Mononuclear cell (primary cell): ENCODE results near the gene CCNL2. TPM values are rescaled to one million over a fixed set of nuclear protein-coding genes. Genes with fewer than 3 reads are reported as not detected.

Experiments
- H3K27me3 ChIP-seq: 2 replicates; pipeline ENCODE4 v1.6.0; 2011; ENCODE audit warnings: low read length, control low read depth; ENCODE audit not compliant: insufficient read depth
- H3K4me1 ChIP-seq: 2 replicates; pipeline ENCODE4 v1.5.1; 2011; ENCODE audit warnings: mild to moderate bottlenecking, low read length, control low read depth; ENCODE audit not compliant: insufficient read depth
- H3K4me3 ChIP-seq: 2 replicates; pipeline ENCODE4 v1.5.1; 2011; ENCODE audit warnings: mild to moderate bottlenecking, low read length, moderate library complexity
- H3K9me3 ChIP-seq: 2 replicates; pipeline ENCODE4 v1.5.1; 2011; ENCODE audit warnings: low read depth, mild to moderate bottlenecking, control low read depth, low read length
- total RNA-seq: library from RNA; depleted of rRNA; stranded (reverse); fragments of >200 nt; gene quantifications from one replicate; pipeline ENCODE4 v1.2.3, GENCODE V29; 2012

CCNL2 gene
- total RNA-seq, 1 donor = 127 TPM

GRCh38 chr1:1367315-1367714, 31.8 kb downstream of the CCNL2 start:
- Histone ChIP-seq H3K4me3 (no peak overlapping the region), H3K27me3 (no peaks in the 10 kb centered on the region), H3K4me1 (peaks cover 19% of the 10 kb centered on the region), H3K9me3 (no peaks in the 10 kb centered on the region)

DNA sequence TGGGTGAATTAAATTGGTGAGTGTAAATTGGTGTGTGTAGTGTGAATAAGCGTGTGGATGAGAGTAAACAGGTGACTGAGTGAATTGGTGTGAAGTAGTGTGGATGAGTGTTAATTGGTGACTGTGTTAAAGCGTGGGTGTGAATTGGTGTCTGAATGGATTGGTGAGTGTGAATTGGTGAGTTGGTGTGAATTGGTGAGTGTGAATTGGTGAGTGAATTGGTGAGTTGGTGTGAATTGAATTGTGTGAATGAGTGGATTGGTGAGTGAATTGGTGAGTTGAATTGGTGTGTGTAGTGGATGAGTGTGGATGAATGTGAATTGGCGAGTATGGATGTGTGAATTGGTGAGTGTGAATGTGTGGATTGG, 32.5 kb downstream of the CCNL2 start:
- Histone ChIP-seq H3K27me3 (no peaks in the 10 kb centered on the region), H3K9me3 (no peaks in the 10 kb centered on the region), H3K4me3 (no peak overlapping the region), H3K4me1 (peaks cover 12% of the 10 kb centered on the region)

DNA sequence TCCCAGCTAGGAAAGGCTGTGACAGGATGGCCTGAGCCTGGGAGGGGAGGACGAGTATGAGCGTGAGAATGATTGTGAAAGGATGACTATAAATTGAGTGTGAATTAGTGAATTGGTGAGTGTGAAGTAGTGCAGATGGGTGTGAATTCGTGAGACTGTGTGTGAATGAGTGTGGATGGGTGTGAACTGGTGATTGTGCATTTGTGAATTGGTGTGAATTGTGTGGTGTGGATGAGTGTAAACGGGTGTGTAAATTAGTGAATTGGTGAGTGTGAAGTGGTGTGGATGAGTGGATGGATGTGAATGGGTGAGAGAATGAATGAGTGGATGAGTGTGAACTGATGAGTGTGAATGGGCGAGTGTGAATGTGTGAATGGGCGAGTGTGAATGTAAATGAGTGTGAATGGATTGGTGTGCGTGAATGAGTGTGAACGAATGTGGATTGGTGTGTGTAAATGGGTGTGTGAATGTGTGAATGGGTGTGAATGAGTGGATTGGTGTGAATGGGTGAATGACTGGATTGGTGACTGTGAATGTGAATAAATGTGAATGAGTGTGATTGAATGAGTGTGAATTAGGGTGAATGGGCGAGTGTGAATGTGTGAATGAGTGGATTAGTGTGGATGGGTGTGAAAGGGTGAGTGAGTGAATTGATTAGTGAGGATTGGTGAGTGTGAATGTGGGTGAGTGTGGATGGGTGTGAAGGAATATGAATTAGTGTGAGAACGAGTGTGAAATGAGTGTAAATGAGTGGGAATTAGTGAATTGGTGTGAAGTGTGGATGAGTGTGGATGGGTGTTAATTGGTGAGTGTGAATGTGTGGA, 33.0 kb downstream of the CCNL2 start:
- Histone ChIP-seq H3K4me1 (peaks cover 7% of the 10 kb centered on the region), H3K9me3 (no peaks in the 10 kb centered on the region), H3K4me3 (no peak overlapping the region), H3K27me3 (no peaks in the 10 kb centered on the region)

DNA sequence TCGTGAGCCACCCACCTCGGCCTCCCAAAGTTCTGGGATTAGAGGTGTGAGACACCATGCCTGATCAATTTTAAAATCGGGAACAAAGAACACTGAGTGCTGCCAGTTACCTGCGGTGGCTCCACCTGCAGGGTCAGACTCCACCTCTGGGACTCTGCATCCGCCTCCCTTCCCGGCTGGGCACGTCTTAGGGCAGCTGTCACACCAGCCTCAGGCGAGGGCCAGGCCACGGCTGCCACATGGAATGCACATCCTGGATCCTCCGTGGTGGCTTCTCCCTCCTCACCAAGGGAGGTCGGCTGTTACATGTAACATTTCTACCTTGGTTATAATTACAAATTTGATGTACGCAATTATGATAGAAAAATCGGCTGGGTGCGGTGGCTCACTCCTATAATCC, 34.9 kb downstream of the CCNL2 start:
- Histone ChIP-seq H3K9me3 (no peaks in the 10 kb centered on the region), H3K27me3 (no peaks in the 10 kb centered on the region), H3K4me1 (no peaks in the 10 kb centered on the region), H3K4me3 (no peak overlapping the region)

- H3K9me3 ChIP-seq = no peaks in the 10 kb centered on the region
- peaks cover 13% of the 10 kb centered on the region for H3K4me1 ChIP-seq
- no peak overlapping the region for H3K4me3 ChIP-seq
- no peaks in the 10 kb centered on the region for H3K27me3 ChIP-seq
These were observed 37.1 kb downstream of the CCNL2 start for GRCh38 chr1:1361982-1362423.

- Histone ChIP-seq H3K4me1 (peaks cover 13% of the 10 kb centered on the region), H3K4me3 (no peak overlapping the region)
These were observed 37.7 kb downstream of the CCNL2 start for GRCh38 chr1:1361233-1361981.

GRCh38 chr1:1360506-1361169, 38.5 kb downstream of the CCNL2 start:
- Histone ChIP-seq H3K27me3 (no peaks in the 10 kb centered on the region), H3K4me1 (peaks cover 13% of the 10 kb centered on the region), H3K4me3 (no peak overlapping the region), H3K9me3 (no peaks in the 10 kb centered on the region)

More at GRCh38 chr1:1361233-1361981, 37.7 kb downstream of the CCNL2 start:
- Histone ChIP-seq H3K27me3 (no peaks in the 10 kb centered on the region), H3K9me3 (no peaks in the 10 kb centered on the region)

DNA sequence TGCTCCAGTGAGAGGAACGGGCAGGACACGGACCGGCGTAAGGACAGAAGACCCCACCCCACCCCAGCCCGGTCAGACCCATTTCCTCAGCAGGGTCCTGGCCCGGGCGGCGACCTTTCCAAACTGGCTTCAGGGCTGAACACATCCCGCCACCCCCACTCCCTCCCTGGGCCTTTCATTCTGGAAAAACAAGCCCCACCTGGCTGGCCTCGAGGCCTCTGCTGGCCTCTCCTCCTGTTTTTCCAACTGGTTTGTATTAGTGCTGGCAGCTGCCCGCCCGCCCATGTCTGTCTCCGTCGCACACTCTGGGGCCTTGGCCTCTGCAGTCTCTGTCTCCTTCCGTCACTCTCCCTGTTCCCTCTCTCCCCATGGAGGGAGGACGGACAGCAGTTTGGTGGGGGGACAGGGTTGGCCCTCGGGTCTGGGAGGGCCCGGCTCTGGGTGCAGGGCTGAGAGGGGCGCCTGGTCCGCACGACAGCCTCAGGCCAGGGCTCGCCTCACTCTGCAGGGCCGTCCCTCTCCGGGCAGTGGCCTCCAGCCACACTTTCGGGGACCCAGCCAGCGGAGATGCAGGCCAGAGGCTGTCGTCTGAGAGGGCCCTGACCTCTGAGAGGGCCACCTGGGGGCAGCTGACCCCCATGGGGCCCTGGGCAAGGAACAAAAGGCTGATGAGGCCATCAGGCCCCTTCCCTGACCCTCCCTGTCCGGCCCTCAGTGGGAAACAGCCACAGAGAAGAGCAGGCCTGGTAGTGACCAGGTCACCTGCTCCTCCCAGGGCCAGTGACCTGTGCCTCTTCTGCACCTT, 39.3 kb downstream of the CCNL2 start:
- Histone ChIP-seq H3K4me1 (peaks cover 13% of the 10 kb centered on the region), H3K9me3 (no peaks in the 10 kb centered on the region), H3K27me3 (no peaks in the 10 kb centered on the region), H3K4me3 (no peak overlapping the region)

- Histone ChIP-seq H3K4me3 (no peak overlapping the region), H3K4me1 (peaks cover 17% of the 10 kb centered on the region), H3K27me3 (peaks cover 4% of the 10 kb centered on the region), H3K9me3 (no peaks in the 10 kb centered on the region)
These were observed 39.8 kb downstream of the CCNL2 start for GRCh38 chr1:1359308-1359663.

DNA sequence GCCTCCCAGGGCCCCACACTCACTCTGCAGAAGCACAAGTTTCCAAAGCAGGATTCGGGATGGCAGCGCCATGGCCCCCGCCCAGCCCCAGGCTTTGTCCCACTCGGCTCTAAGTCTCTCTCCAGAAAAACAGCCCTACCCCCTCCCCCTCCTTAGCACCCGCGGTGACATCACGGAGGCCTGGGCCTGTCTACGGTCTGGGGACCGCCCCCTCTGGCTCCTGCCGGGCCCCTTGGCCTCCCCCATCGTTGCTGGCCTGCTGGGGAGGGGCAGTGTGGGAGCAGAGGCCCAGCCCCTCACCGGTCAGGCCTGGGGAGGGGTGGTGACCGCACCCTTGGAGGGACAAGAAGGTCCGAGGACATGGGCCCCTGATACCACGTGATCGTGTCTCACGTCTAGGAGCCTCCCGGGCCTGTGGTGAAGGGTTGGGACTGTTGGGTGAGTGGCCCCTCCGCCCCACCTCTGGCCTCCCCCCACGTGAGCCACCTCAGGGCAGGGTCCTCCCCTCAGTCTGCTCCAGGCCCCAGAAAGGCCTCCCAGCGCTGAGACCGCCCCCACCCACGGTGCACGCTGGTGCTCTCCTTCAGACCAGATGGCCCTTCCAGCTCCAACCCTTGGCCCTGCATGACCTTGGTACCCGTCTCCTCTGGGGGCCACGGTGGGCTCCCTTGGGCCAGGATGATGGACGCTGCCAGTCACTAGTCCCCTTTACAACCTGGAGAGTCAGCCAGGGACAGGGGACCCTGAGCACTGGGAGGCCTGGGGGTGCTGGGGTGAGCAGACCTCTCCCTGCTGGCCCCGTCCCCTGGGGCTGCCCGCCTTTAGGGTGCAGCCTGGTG, 40.5 kb downstream of the CCNL2 start, which contains the start of gene MXRA8:
MXRA8 (minus strand) TSS at position 123 of the 839 bp plus-strand sequence; CDS start at position 72, 51 bp downstream.
- H3K4me1 ChIP-seq = peaks cover 23% of the 10 kb centered on the region
- peaks cover 8% of the 10 kb centered on the region for H3K27me3 ChIP-seq
- H3K4me3 ChIP-seq = no peak within 1 kb of the TSS
- H3K9me3 ChIP-seq = no peaks in the 10 kb centered on the region

DNA sequence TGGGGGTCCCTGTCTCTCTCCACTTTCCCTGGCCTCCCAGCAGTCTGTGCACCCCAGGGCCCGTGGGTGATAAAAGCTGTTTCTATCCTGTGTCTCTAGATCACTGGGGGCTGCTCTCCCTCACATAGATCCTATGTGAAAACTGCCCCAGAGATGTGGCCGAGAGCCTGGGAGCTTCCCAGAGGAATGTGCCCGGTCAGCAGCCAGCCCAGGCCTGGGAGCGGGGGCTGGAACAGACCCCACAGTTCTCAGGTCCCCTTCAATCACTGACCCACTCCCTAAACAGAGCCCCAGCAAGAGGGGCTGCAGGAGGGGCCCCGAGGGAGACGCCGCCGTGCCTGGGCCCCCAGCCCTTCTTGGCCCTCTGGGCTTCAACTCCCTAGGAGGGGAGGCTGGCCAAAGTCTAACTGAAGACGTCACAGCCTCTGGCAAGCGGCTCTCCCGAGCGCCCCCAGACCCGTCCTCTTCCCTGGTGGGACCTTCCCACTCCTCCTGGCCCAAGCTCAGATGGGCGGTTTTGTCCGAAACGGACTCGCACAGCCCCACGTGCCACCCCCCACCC, 41.2 kb downstream of the CCNL2 start:
- H3K4me3 ChIP-seq = no peak overlapping the region
- H3K4me1 ChIP-seq = peaks cover 27% of the 10 kb centered on the region
- H3K9me3 ChIP-seq = no peaks in the 10 kb centered on the region
- H3K27me3 ChIP-seq = peaks cover 14% of the 10 kb centered on the region

DNA sequence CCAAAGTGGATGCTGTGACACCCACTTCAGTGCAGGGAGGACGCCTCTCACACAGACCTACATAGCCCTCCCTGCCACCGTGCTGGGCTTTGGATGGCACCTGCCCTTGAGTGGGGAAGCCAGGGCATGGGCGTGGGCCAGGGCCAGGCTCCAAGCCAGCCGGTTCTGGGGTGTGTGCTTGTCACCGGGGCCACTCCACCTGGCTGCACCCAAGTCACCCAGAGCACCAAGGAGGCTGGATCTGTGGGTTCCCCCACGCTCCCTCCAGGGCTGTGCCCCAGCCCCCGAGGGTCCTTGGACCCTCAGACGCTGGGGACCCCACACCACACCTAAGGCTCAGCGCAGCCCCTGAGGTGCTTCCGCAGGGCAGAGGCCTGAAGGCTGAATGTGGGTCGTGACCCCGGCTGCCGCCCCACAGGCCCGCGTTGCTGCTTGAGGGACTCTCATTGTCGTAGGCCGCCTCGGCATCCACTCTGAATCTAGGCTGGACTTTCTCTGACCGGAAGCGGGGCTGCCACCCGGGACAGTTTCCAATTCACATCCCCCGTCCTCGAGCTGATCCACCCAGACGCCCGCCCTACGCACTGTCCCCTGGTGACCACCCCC, 42.2 kb downstream of the CCNL2 start:
- peaks cover 20% of the 10 kb centered on the region for H3K27me3 ChIP-seq
- H3K9me3 ChIP-seq = no peaks in the 10 kb centered on the region
- no peak overlapping the region for H3K4me3 ChIP-seq
- peaks cover 27% of the 10 kb centered on the region for H3K4me1 ChIP-seq

DNA sequence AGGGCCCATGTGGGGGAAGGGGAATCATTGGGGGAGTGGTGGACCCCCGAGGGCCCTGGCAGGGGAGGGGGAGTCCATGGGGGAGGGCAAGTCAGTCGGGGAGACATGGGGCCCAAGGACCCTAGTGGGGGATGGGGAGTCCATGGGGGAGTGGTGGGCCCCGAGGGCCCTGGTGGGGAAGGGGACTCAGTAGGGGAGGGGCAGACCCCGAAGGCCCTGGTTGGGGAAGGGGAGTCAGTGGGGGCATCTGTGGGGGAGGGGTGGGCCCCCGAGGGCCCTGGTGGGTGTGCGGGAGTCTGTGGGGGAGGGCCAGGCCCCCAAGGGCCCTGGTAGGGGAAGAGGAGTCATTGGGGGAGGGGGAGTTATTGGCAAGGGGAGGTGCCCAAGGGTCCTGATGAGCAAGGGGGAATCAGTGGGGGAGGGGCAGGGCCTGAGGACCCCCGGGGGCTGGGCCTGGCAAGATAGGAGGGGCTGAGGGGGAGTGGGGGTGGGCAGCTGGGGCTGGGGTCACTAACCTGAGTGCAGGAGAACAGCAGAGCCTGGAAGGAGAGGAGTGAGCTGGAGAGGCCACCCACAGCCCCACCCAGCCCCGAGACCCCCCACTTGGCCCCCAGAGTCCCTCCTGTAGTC, 42.9 kb downstream of the CCNL2 start:
- Histone ChIP-seq H3K4me3 (no peak overlapping the region), H3K9me3 (no peaks in the 10 kb centered on the region), H3K27me3 (peaks cover 20% of the 10 kb centered on the region), H3K4me1 (peaks cover 27% of the 10 kb centered on the region)
